Hindlimb muscle (tissue), 1 donor: ENCODE data around the gene PLEKHS1. TPM values are rescaled to one million over a fixed set of nuclear protein-coding genes. Genes with fewer than 3 reads are reported as not detected.
A peak's percentile ranks its signal among the peaks of the same experiment; 100 is the strongest.
"Not testable (repeated sequence)": the region's sequence is repeated elsewhere in the genome, so short reads cannot be mapped to it uniquely, and the experiment has no call there.

Experiments
- DNase-seq: peaks from one replicate; pipeline ENCODE4 v3.0.0-alpha.2; 2013
- polyA plus RNA-seq: library from polyadenylated mRNA; unstranded; fragments of 120-200 nt; gene quantifications from one replicate; pipeline ENCODE4 v1.2.1, GENCODE V29; 2013; ENCODE audit not compliant: insufficient read length

The PLEKHS1 gene
- polyA plus RNA-seq, 1 donor = 0.10 TPM

GRCh38 chr10:113742466-113742865, 9.0 kb upstream of the PLEKHS1 start:
- DNase-seq = no peak

- DNase-seq = no peak
These were observed 7.9 kb upstream of the PLEKHS1 start for GRCh38 chr10:113743594-113743993.

- no peak for DNase-seq
These were observed 6.1 kb upstream of the PLEKHS1 start for GRCh38 chr10:113745374-113745773.

- DNase-seq = no peak
These were observed 5.1 kb upstream of the PLEKHS1 start for GRCh38 chr10:113746217-113746957.

- DNase-seq = no peak
These were observed 1.1 kb downstream of the PLEKHS1 start for GRCh38 chr10:113752553-113752952.

GRCh38 chr10:113753020-113753692, 1.7 kb downstream of the PLEKHS1 start:
- DNase-seq = no peak

GRCh38 chr10:113754125-113754524, 2.6 kb downstream of the PLEKHS1 start:
- no peak for DNase-seq

GRCh38 chr10:113754768-113755167, 3.3 kb downstream of the PLEKHS1 start:
- DNase-seq = no peak

- DNase-seq = no peak
These were observed 5.6 kb downstream of the PLEKHS1 start for GRCh38 chr10:113756940-113757543.

- DNase-seq = no peak
These were observed 10.6 kb downstream of the PLEKHS1 start for GRCh38 chr10:113762083-113762482.

- no peak for DNase-seq
These were observed 13.1 kb downstream of the PLEKHS1 start for GRCh38 chr10:113764582-113764981.

GRCh38 chr10:113765910-113766309, 14.4 kb downstream of the PLEKHS1 start:
- DNase-seq = no peak

- no peak for DNase-seq
These were observed 15.7 kb downstream of the PLEKHS1 start for GRCh38 chr10:113767222-113767621.

GRCh38 chr10:113770346-113770745, 18.9 kb downstream of the PLEKHS1 start:
- DNase-seq = no peak

GRCh38 chr10:113771131-113771530, 19.6 kb downstream of the PLEKHS1 start:
- not testable (repeated sequence) for DNase-seq

GRCh38 chr10:113775686-113776294, 24.3 kb downstream of the PLEKHS1 start:
- no peak for DNase-seq

- DNase-seq = no peak
These were observed 25.1 kb downstream of the PLEKHS1 start for GRCh38 chr10:113776553-113776952.

- DNase-seq = no peak
These were observed 29.3 kb downstream of the PLEKHS1 start for GRCh38 chr10:113780681-113781250.

GRCh38 chr10:113782367-113782766, 30.9 kb downstream of the PLEKHS1 start:
- DNase-seq = no peak

GRCh38 chr10:113782986-113783704, 31.7 kb downstream of the PLEKHS1 start:
- no peak for DNase-seq

GRCh38 chr10:113788604-113789083, 37.2 kb downstream of the PLEKHS1 start:
- DNase-seq = peak; percentile 39

- no peak for DNase-seq
These were observed 40.2 kb downstream of the PLEKHS1 start for GRCh38 chr10:113791691-113792090.
